MCF 10A (cell line): ENCODE data around the gene CAMTA1. TPM values are rescaled to one million over a fixed set of nuclear protein-coding genes. Genes with fewer than 3 reads are reported as not detected.

ENCODE experiments used
- BruUV-seq: library from RNA; stranded (reverse); fragments of 400-500 nt; replicated peaks from 2 replicates; lab custom pipeline; 2021; lab: Mats Ljungman, UMichigan
- CTCF ChIA-PET: fragments of 300-600 bp; sonication (Branson Sonifier 250); formaldehyde crosslinking; extraction: SDS; loops from one replicate; lab custom pipeline; 2021; ENCODE audit warnings: antibody characterized with exemption, inconsistent platforms; lab: Yijun Ruan, JAX
- POLR2A ChIA-PET: fragments of 300-600, 350-650 bp; sonication (Branson Sonifier 250); formaldehyde crosslinking; extraction: SDS; loops from one replicate; lab custom pipeline; 2020; ENCODE audit warnings: antibody characterized with exemption, inconsistent platforms; lab: Yijun Ruan, JAX
- DNase-seq: peaks from one replicate; pipeline ENCODE4 v3.0.0-alpha.2; 2018; ENCODE audit not compliant: unreplicated experiment
- H3K27ac Mint-ChIP-seq: one replicate; pipeline ENCODE4 v1.8.0; 2022; ENCODE audit warnings: mild to moderate bottlenecking, low read depth, mixed read lengths; ENCODE audit not compliant: unreplicated experiment
- H3K27me3 Mint-ChIP-seq: one replicate; pipeline ENCODE4 v1.8.0; 2022; ENCODE audit warnings: mixed read lengths; ENCODE audit not compliant: insufficient read depth, unreplicated experiment
- H3K36me3 Mint-ChIP-seq: one replicate; pipeline ENCODE4 v1.8.0; 2022; ENCODE audit warnings: mild to moderate bottlenecking, moderate library complexity, mixed read lengths; ENCODE audit not compliant: insufficient read depth, unreplicated experiment
- H3K4me1 Mint-ChIP-seq: one replicate; pipeline ENCODE4 v1.8.0; 2022; ENCODE audit warnings: mixed read lengths; ENCODE audit not compliant: insufficient read depth, unreplicated experiment
- H3K4me3 Mint-ChIP-seq: one replicate; pipeline ENCODE4 v1.8.0; 2022; ENCODE audit warnings: mild to moderate bottlenecking, moderate library complexity, mixed read lengths; ENCODE audit not compliant: unreplicated experiment
- H3K9me3 Mint-ChIP-seq: one replicate; pipeline ENCODE4 v1.8.0; 2022; ENCODE audit warnings: mixed read lengths; ENCODE audit not compliant: unreplicated experiment
- intact Hi-C: fragments of 100-400 bp; cut with micrococcal nuclease; formaldehyde crosslinking; loops from 2 replicates; pipeline ENCODE4 v1.14.1; 2022
- total RNA-seq: library from RNA; stranded (reverse); gene quantifications from 2 replicates; pipeline ENCODE4 v1.2.3, GENCODE V29; 2022
- TF ChIP-seq, protein P1 (sequence below): fragments of 200-600 bp; IDR thresholded peaks from one replicate; pipeline ENCODE4 v1.8.0; 2022; ENCODE audit warnings: antibody characterized with exemption, mild to moderate bottlenecking; ENCODE audit not compliant: unreplicated experiment

The CAMTA1 gene
- total RNA-seq, 1 experiment from 2014 or later, result 74.1 TPM

- peak; percentile 34 for DNase-seq
- no peaks in the 10 kb centered on the region for H3K4me1 Mint-ChIP-seq
- BruUV-seq, result no TSS peak
- no peak overlapping the region for H3K4me3 Mint-ChIP-seq
- POLR2A ChIA-PET, result no interaction called here
- H3K36me3 Mint-ChIP-seq, result no peaks in the 10 kb centered on the region
- H3K9me3 Mint-ChIP-seq, result no peaks in the 10 kb centered on the region
- TF ChIP-seq, protein P1, sequence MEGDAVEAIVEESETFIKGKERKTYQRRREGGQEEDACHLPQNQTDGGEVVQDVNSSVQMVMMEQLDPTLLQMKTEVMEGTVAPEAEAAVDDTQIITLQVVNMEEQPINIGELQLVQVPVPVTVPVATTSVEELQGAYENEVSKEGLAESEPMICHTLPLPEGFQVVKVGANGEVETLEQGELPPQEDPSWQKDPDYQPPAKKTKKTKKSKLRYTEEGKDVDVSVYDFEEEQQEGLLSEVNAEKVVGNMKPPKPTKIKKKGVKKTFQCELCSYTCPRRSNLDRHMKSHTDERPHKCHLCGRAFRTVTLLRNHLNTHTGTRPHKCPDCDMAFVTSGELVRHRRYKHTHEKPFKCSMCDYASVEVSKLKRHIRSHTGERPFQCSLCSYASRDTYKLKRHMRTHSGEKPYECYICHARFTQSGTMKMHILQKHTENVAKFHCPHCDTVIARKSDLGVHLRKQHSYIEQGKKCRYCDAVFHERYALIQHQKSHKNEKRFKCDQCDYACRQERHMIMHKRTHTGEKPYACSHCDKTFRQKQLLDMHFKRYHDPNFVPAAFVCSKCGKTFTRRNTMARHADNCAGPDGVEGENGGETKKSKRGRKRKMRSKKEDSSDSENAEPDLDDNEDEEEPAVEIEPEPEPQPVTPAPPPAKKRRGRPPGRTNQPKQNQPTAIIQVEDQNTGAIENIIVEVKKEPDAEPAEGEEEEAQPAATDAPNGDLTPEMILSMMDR, result no peak
- CTCF ChIA-PET, result no interaction called here
- H3K27ac Mint-ChIP-seq, result no peak overlapping the region
- H3K27me3 Mint-ChIP-seq, result no peaks in the 10 kb centered on the region
- intact Hi-C loops, result no loop called here
Observed at GRCh38 chr1:7388488-7389185, 603.4 kb downstream of the CAMTA1 start.

DNA sequence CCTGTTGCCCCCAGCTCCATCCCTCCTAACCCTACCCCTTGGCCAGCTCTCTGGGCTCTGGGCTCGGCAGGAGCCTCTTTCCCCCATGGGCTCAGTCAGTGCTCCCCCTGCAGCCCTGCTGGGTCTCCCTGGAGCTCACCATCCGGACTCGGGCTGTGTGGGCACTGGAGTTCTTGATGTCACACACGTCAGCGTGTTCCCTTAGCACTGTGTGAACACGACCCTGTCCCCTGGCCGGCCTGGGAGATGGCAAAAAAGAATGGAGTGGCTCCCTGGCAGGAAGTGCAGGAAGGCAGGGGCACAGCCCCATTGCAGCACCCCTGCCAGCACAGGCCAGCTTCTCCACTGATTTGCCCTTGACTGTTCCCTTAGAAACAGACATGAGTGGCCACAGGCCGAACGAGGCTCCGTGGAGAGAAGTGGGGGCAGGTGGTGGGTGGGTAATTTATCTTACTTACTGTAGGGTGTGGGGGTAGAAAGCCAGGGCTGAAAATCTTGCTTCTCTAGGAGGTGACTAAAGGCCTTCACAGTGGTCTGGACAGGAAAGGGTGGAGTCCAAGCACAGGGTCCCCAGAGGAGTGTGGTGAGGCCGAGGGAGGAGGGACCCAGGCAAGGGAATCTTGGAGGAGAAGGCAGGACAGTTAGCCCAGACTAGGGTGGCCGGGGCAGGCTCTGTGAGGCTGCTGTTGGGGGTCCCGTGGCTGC, 604.1 kb downstream of the CAMTA1 start:
- H3K27ac Mint-ChIP-seq, result no peak overlapping the region
- CTCF ChIA-PET, result no interaction called here
- POLR2A ChIA-PET, result interaction anchor here (0.7 kb wide), 1 partner anchor 28 kb away, joined by 3 read pairs; no protein-coding TSS in a partner anchor

DNA sequence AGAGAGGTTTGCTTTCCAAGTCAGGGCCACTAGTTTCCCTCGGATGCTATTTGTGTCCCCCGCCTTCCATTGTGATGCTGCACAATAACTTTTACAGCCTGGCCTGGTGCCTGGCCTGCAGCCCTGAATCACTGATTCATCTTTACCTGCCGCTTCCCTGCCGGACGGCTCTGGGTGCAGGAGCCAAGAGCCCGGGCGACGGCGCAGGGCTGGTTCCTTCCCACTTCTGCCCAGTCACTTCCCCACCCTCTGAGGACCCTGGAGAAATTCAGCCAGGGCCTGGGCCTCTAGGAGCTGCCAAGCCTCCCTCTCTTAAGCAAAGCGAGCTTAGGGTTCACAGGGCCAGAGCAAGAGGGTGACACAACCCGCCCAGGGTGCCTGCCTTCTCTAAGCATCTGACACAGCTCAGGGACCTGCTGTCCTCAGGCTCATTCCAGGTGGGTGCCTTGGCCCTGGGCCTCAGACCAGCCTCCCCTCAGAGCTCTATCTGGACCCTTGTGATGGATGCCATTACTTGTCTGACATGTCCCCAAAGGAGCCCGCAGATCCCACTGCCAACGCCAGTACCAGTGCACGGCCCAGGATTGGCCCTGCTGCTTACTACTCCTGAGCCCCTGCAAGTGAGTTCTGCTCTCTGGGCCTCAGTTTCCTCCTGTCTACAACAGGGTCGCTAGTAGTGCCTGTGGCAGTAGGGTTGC, 604.8 kb downstream of the CAMTA1 start:
- H3K36me3 Mint-ChIP-seq, result no peaks in the 10 kb centered on the region
- no peak overlapping the region for H3K4me3 Mint-ChIP-seq
- BruUV-seq, result no TSS peak
- TF ChIP-seq, protein P1, result no peak
- ChIA-PET POLR2A (interaction anchor here (0.7 kb wide), 2 partner anchors 29 to 34 kb away, joined by 3 to 4 read pairs; no protein-coding TSS in a partner anchor), CTCF (interaction anchor here (0.6 kb wide), 1 partner anchor 300 kb away, joined by 3 read pairs; no protein-coding TSS in a partner anchor)
- H3K27ac Mint-ChIP-seq, result no peak overlapping the region
- no peaks in the 10 kb centered on the region for H3K4me1 Mint-ChIP-seq
- H3K27me3 Mint-ChIP-seq, result no peaks in the 10 kb centered on the region
- H3K9me3 Mint-ChIP-seq, result no peaks in the 10 kb centered on the region
- DNase-seq, result peak; percentile 37
- intact Hi-C loops, result no loop called here

More for the DNA sequence above, 604.1 kb downstream of the CAMTA1 start:
- BruUV-seq, result no TSS peak
- intact Hi-C loops, result no loop called here
- no peak for DNase-seq
- TF ChIP-seq, protein P1, result no peak
- no peaks in the 10 kb centered on the region for H3K27me3 Mint-ChIP-seq
- H3K4me1 Mint-ChIP-seq, result no peaks in the 10 kb centered on the region
- H3K36me3 Mint-ChIP-seq, result no peaks in the 10 kb centered on the region
- H3K9me3 Mint-ChIP-seq, result no peaks in the 10 kb centered on the region
- H3K4me3 Mint-ChIP-seq, result no peak overlapping the region

DNA sequence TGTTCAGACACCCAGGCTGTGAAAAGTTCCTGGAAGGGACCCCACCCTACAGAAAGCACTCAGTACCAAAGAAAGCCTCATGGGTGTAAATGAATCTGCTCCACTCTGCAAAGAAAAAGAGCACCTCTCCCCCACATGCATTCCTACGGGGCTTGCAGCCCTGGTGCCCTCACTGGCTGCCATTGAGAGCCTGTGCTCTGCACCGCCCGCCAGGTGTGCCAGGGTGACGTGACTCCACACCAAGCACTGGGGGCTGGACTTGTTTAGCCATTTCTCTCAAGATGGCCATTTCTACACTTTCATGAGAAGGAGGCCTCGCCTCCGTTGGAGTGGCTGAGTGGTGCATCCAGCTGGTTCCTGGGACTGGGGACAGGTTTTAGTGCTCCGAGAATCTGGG, 605.3 kb downstream of the CAMTA1 start:
- no peaks in the 10 kb centered on the region for H3K4me1 Mint-ChIP-seq

More for the DNA sequence above, 605.3 kb downstream of the CAMTA1 start:
- intact Hi-C loops, result no loop called here
- TF ChIP-seq, protein P1, result no peak
- Mint-ChIP-seq H3K36me3 (peaks cover 3% of the 10 kb centered on the region), H3K27me3 (no peaks in the 10 kb centered on the region), H3K4me3 (no peak overlapping the region), H3K9me3 (peaks cover 5% of the 10 kb centered on the region), H3K27ac (no peak overlapping the region)
- no TSS peak for BruUV-seq
- ChIA-PET POLR2A (interaction anchor here (0.7 kb wide), 1 partner anchor 35 kb away, joined by 4 read pairs; no protein-coding TSS in a partner anchor), CTCF (interaction anchor here (0.6 kb wide), 1 partner anchor 299 kb away, joined by 3 read pairs; no protein-coding TSS in a partner anchor)
- no peak for DNase-seq
